ENCODE results near the gene USP33. TPM values are rescaled to one million over a fixed set of nuclear protein-coding genes. Genes with fewer than 3 reads are reported as not detected.
A peak's percentile ranks its signal among the peaks of the same experiment; 100 is the strongest.
"Not testable (repeated sequence)": the region's sequence is repeated elsewhere in the genome, so short reads cannot be mapped to it uniquely, and the experiment has no call there.

Gene USP33
- total RNA-seq, 2 donors from 2014 or later = 37.9 to 43.1 TPM

DNA sequence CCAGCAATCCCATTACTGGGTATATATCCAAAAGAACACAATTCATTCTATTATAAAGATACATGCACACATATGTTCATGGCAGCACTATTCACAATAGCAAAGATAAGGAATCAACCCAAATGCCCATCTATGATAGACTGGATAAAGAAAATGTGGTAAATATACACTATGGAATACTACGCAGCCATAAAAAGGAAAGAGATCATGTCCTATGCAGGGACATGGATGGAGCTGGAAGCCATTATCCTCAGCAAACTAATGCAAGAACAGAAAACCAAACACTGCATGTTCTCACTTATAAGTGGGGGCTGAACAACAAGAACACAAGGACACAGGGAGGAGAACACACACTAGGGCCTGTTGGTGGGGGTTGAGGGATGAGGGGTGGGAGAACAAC, 60.0 kb downstream of the USP33 start:
- H3K9me3 Mint-ChIP-seq = not testable (repeated sequence)

DNA sequence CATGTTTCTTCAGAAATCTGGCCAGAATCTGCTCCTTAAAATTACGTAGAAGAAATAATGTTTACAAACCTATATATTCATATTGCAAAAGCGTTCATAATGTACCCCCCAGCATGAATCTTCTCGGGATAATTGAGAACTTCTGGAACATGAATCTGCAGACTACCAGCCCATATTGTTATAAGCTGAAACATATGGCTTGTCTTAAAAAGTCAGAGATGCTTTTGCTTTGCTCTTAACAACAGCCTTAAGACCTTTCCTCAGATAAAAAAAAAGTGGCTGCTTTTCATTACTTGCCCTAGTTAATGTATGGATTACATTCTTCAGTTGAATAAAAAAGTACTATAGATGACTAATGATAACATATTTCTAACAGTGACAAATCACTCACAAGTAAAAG, 62.2 kb downstream of the USP33 start:
- peaks cover 3% of the 10 kb centered on the region for H3K9me3 Mint-ChIP-seq
- no peak overlapping the region for H3K27ac Mint-ChIP-seq
- no peak for ATAC-seq (replicated peaks)

More for the DNA sequence above, 60.0 kb downstream of the USP33 start:
- ATAC-seq (replicated peaks); H3K4me1 Mint-ChIP-seq; H3K27me3 Mint-ChIP-seq; H3K27ac Mint-ChIP-seq; H3K4me3 Mint-ChIP-seq: not testable (repeated sequence)
- peaks cover 42% of the 10 kb centered on the region for H3K36me3 Mint-ChIP-seq (ENCODE audit: low read depth)

DNA sequence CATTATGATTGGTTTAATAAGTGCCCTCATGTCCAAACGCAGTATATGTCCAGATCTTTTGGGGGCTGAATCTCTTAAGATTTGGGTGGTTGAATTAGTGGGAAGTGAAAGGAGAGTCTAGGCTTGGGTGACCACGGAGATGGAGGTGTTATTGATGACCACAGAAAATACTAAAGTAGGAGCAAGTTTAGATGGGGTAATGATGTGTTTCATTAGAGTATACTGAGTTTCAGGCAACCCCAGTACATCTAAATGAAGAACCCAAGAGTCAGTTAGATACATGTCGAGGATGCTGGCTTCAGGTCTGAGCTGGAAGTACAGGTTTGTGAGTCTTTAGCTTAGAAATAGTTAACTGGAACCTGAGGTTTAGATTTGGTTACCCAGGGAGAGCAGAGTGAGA, 70.7 kb downstream of the USP33 start:
- no peak overlapping the region for H3K4me3 Mint-ChIP-seq
- H3K27ac Mint-ChIP-seq = no peak overlapping the region
- H3K9me3 Mint-ChIP-seq = no peaks in the 10 kb centered on the region
- peaks cover 7% of the 10 kb centered on the region for H3K36me3 Mint-ChIP-seq (ENCODE audit: low read depth)
- H3K27me3 Mint-ChIP-seq = no peaks in the 10 kb centered on the region
- no peak for ATAC-seq (replicated peaks)
- H3K4me1 Mint-ChIP-seq = peaks cover 3% of the 10 kb centered on the region

More for the DNA sequence above, 62.2 kb downstream of the USP33 start:
- Mint-ChIP-seq H3K4me1 (no peaks in the 10 kb centered on the region), H3K4me3 (no peak overlapping the region), H3K27me3 (no peaks in the 10 kb centered on the region), H3K36me3 (ENCODE audit: low read depth) (peaks cover 50% of the 10 kb centered on the region)

DNA sequence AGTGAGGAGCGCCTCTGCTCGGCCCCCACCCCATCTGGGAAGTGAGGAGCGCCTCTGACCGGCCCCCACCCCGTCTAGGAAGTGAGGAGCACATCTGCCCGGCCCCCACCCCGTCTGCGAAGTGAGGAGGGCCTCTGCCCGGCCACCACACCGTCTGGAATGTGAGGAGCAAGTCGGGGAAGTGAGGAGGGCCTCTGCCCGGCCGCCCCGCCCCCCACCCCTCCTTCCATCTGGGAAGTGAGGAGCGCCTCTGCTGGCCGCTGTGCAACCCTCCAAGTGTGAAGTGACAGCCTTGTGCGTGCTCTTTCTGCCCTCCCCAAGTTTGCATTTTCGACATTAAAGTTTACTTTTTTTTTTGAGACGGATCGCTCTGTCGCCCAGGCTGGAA, 72.1 kb downstream of the USP33 start:
- Mint-ChIP-seq H3K27ac (no peak overlapping the region), H3K27me3 (no peaks in the 10 kb centered on the region)

DNA sequence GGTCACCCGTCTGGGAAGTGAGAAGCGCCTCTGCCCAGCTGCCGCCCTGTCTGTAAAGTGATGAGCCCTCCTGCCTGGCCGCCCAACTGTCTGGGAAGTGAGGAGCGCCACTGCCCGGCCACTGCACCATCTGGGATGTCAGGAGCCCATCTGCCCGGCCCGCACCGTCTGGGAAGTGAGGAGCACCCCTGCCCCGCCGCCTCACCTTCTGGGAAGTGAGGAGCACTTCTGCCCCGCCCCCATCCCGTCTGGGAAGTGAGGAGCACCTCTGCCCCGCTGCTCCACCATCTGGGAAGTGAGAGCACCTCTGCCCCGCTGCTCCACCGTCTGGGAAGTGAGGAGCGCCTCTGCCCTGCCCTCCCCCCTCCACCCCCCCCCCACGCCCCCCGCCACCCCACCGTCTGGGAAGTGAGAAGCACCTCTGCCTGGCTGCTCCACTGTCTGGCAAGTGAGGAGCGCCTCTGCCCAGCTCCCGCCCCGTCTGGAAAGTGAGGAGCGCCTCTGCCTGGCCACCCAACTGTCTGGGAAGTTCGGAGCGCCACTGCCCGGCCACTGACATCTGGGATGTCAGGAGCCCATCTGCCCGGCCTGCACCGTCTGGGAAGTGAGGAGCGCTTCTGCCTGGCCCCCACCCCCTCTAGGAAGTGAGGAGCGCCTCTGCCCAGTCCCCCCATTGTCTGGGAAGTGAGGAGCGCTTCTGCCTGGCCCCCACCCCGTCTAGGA, 72.7 kb downstream of the USP33 start:
- Mint-ChIP-seq H3K27me3 (no peaks in the 10 kb centered on the region), H3K4me1 (peaks cover 5% of the 10 kb centered on the region), H3K4me3 (no peak overlapping the region), H3K36me3 (ENCODE audit: low read depth) (peaks cover 20% of the 10 kb centered on the region), H3K27ac (no peak overlapping the region), H3K9me3 (no peaks in the 10 kb centered on the region)
- no peak for ATAC-seq (replicated peaks)

More for the DNA sequence above, 72.1 kb downstream of the USP33 start:
- Mint-ChIP-seq H3K9me3 (no peaks in the 10 kb centered on the region), H3K36me3 (ENCODE audit: low read depth) (peaks cover 14% of the 10 kb centered on the region), H3K4me1 (peaks cover 5% of the 10 kb centered on the region), H3K4me3 (peak overlapping the region; percentile 55)
- ATAC-seq (replicated peaks) = no peak

DNA sequence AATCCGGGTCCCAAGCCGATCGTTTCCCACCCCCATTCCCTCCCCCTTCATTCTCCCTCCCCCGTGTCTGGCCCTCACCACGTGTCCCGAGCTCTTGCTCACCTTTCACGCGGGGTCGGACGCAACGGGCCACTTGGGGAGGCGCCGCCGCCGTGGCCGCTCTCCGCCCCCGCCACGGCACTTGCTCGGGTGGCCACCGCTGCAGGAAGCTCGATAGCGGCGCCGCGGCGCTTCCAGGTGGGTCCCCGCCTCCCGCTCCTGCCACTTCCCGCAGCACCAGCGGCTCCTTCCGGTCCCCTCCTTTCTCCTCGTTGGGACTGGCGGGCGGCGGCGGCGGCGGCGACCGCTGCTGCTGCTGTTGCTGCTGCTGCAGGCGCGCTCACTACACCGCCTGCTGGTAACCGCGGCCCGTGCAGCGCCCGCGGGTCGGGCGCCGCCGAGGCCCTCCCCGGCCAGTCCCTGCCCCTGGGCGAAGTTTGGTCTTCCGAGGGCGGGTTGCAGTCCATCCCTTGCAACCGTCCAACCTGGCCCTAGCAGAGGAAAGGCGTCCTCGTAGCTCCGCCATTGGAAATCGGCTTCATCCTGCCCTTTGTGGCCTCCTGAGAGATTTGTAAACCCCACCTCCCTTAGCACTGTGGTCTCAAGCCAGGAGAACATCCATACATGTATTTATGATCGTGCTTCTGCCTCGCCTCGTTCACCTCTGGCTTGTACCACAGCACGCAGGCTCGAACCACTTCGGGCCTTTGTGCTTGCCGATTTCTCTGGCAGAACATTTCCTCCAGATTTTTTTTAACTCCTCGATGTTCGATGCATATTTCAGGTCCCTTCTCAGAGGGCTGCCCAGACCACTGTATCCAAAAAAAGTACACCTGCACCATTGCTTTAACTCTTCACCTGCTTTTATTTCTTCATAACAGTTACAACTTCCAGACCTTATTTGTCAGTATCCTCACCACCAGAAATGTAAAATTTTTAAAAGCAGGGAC, 76.2 kb downstream of the USP33 start:
- ATAC-seq (replicated peaks) = peak; percentile 79
- H3K36me3 Mint-ChIP-seq (ENCODE audit: low read depth) = peaks cover 33% of the 10 kb centered on the region
- H3K27me3 Mint-ChIP-seq = no peaks in the 10 kb centered on the region
- H3K27ac Mint-ChIP-seq = peak overlapping the region; percentile 100
- H3K4me3 Mint-ChIP-seq = peak overlapping the region; percentile 88
- H3K9me3 Mint-ChIP-seq = no peaks in the 10 kb centered on the region
- H3K4me1 Mint-ChIP-seq = peaks cover 21% of the 10 kb centered on the region

DNA sequence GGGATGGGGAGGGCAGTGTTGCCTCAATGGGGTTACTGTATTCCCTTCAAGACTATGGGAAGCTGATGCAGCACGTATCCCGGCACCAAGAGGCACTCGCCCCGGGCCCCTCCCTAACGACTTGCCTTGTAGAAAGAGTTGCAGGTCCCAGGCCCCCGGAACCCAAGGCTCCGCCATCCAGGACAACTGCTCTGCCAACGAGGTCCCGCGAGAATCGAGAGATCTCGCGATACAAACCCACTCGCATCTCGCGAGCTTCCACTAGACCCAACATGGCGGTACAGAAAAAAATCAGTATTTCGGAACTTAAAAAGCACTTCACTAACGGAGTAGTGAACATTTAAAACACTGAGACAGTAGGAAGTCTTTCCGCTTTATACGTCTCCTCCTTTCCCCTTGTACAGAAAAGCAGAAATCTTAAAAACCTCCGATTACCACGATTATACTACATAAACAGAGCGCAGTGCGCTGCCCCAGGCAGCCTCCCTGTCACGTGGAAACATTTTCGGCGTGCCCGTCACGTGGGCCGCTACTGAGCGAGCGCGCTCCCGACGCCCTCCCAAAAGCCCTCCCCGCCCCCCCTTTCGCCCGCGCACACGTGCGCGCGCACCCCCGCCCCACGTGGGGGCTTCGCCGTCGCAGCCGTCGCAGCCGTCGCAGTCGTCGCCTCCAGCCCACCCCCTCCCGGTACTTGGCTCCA, 77.0 kb downstream of the USP33 start, which contains the start of gene ZZZ3:
Gene ZZZ3 (minus strand): TSS at position 199 of the 700 bp plus-strand sequence. CDS start 49,304 bp downstream, outside the sequence.
- ATAC-seq (replicated peaks) = peak; percentile 76
- Mint-ChIP-seq H3K36me3 (ENCODE audit: low read depth) (peaks cover 33% of the 10 kb centered on the region), H3K27ac (peak within 1 kb of the TSS; percentile 100), H3K4me3 (peak within 1 kb of the TSS; percentile 88), H3K27me3 (no peaks in the 10 kb centered on the region), H3K4me1 (peaks cover 29% of the 10 kb centered on the region), H3K9me3 (no peaks in the 10 kb centered on the region)

DNA sequence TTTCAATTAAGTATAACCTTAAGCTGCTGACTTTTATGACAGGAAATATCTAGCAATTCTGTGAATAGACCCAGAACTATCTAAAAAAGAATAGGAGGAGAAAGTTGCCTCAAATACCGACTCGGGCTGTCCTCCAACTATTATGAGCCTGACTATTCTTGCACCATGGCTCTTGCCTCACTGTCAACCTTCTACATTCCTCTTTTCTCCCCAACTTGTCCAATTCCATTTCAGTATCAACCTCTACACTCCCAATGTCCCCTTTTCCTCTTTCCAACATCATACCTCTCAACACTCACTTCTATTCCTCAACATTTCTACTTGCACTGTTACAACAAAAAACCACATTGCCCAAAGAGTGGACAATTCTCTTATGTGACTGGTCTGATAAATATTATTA, 79.5 kb downstream of the USP33 start:
- no peaks in the 10 kb centered on the region for H3K27me3 Mint-ChIP-seq
- peaks cover 45% of the 10 kb centered on the region for H3K36me3 Mint-ChIP-seq (ENCODE audit: low read depth)
- no peak for ATAC-seq (replicated peaks)
- H3K4me1 Mint-ChIP-seq = peaks cover 29% of the 10 kb centered on the region
- no peak overlapping the region for H3K27ac Mint-ChIP-seq
- no peaks in the 10 kb centered on the region for H3K9me3 Mint-ChIP-seq
- H3K4me3 Mint-ChIP-seq = peak overlapping the region; percentile 39

DNA sequence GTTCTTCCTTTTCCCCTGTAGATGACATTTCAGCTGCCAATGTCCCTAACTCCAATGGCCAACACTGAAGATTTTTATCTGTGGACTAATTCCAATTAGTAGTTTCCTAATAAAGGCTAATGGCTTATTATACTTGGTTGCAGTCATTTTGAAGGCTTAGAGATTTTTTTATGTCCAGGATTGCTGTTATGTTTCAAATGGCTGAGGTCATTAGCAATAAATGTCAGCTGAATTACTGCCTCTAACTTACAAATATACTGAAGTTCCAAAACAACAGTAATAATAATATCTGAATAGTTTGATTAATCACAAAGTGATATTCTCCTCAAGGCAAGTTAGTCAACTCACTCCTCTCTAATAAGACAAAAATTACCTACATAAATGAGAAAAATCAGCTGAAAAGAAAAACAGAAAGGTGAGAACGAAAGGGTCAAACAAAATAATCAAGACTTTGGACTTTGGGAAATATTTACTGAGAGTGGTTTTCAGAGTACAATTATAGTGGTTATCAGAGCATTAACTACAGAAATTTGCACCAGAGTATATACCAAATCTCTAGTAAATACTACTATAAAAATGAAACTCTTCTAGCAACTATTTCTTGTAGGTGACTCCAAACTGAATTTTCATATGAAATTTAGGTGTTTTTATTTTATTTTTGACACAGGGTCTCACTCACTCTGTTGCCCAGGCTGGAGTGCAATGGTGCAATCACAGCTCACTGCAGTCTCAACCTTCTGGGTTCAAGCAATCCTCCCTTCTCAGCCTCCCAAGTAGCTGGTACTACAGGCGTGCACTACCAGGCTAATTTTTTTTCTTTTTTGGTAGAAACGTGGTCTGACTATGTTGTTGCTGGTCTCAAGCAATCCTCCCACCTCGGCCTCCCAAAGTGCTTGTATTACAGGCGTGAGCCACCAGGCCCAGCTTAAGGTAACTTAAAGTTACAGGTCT, 80.7 kb downstream of the USP33 start:
- Mint-ChIP-seq H3K9me3 (no peaks in the 10 kb centered on the region), H3K27me3 (no peaks in the 10 kb centered on the region), H3K36me3 (ENCODE audit: low read depth) (peaks cover 52% of the 10 kb centered on the region), H3K4me1 (peaks cover 29% of the 10 kb centered on the region), H3K4me3 (no peak overlapping the region), H3K27ac (no peak overlapping the region)
- no peak for ATAC-seq (replicated peaks)

DNA sequence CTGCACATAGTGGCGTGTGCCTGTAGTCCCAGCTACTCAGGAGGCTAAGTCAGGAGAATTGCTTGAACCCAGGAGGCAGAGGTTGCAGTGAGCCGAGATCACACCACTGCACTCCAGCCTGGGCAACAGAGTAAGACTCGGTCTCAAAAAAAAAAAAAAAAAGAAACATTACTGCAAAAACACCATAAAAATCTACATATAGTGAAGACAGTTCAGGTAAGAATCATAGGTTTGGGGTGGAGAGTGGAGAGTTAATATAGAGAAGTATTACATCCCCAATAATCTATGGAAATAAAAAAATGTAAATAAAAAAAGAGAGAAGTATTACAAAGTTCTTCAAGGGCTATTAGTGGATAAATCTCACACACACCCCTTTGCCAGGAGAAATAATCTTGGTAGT, 84.8 kb downstream of the USP33 start:
- peaks cover 27% of the 10 kb centered on the region for H3K36me3 Mint-ChIP-seq (ENCODE audit: low read depth)
- peaks cover 40% of the 10 kb centered on the region for H3K4me1 Mint-ChIP-seq
- not testable (repeated sequence) for H3K9me3 Mint-ChIP-seq; ATAC-seq (replicated peaks); H3K27ac Mint-ChIP-seq; H3K27me3 Mint-ChIP-seq; H3K4me3 Mint-ChIP-seq

DNA sequence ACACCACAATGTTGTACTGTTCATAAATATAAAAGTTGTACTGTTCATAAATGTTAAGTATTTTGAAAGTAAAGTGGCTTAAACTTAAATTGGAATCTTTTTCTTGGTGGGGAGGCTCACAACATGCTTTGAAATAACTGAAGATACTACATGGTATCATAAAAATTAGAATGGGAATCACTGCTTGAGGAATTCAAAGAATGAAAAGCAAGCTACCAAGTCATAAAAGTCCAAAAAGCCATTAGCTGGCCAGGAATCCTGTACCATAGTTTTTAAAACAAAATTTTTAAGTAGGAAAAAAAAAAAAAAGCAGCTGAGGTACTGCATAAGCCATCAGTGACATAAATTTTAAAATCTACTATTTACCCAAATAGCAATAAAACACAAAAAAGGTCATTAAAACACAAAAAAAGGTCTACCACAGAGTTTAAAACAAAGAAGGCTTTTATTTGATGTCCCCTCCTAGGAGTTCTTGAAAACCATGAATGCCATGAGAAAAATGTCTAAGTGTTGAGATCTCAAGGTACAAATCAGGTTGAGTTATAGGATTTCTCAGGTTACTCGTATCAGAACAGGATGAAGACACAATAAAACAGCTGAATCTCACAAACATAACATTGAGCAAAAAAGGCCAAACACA, 85.8 kb downstream of the USP33 start:
- no peak overlapping the region for H3K27ac Mint-ChIP-seq
- ATAC-seq (replicated peaks) = no peak
- H3K4me3 Mint-ChIP-seq = no peak overlapping the region
- peaks cover 27% of the 10 kb centered on the region for H3K36me3 Mint-ChIP-seq (ENCODE audit: low read depth)
- no peaks in the 10 kb centered on the region for H3K9me3 Mint-ChIP-seq
- peaks cover 45% of the 10 kb centered on the region for H3K4me1 Mint-ChIP-seq
- no peaks in the 10 kb centered on the region for H3K27me3 Mint-ChIP-seq

DNA sequence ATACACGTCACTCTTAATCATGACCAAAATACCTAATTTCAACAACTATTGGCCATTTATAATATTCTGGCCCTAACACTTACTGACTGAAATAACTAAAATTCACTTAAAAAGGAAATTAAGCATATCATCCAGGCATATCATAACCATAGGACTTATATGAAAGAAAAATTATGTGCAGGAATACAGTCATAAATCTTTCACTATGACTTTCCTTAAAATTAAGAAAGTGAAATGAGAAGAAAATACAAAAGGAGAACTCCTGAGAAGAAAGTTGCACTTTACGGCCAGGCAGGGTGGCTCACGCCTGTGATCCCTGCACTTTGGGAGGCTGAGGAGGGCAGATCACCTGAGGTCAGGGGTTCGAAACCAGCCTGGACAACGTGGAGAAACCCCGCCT, 86.6 kb downstream of the USP33 start:
- peaks cover 37% of the 10 kb centered on the region for H3K4me1 Mint-ChIP-seq
- peak overlapping the region; percentile 34 for H3K4me3 Mint-ChIP-seq
- no peaks in the 10 kb centered on the region for H3K9me3 Mint-ChIP-seq
- no peak for ATAC-seq (replicated peaks)
- H3K27ac Mint-ChIP-seq = peak overlapping the region; percentile 15
- H3K36me3 Mint-ChIP-seq (ENCODE audit: low read depth) = peaks cover 23% of the 10 kb centered on the region
- H3K27me3 Mint-ChIP-seq = no peaks in the 10 kb centered on the region

DNA sequence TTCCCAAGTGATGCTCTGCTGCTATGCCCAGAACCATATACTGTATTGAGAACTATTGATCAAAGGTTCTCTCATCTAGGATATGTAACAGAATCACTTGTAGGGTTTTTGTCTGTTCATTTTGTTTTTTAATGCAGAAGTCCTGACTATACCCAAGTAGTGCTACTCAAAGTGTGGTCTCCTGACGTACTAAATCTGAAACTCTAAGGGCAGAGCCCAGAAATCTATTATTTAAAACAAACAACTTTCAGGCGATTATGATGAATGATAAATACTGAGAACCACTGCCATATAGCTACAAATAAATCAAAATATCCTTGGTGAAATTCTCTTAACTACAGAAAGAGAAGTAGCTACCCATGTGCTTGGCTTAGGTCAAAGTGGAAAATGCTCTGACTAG, 87.3 kb downstream of the USP33 start:
- peaks cover 36% of the 10 kb centered on the region for H3K4me1 Mint-ChIP-seq
- peaks cover 23% of the 10 kb centered on the region for H3K36me3 Mint-ChIP-seq (ENCODE audit: low read depth)
- H3K27me3 Mint-ChIP-seq = no peaks in the 10 kb centered on the region
- peak overlapping the region; percentile 15 for H3K27ac Mint-ChIP-seq
- ATAC-seq (replicated peaks) = peak; percentile 62
- H3K4me3 Mint-ChIP-seq = peak overlapping the region; percentile 34
- H3K9me3 Mint-ChIP-seq = no peaks in the 10 kb centered on the region

Measured in activated T-helper 17 cell treated with anti-CD3 and anti-CD28 coated beads, Interleukin-2, amount 50 U/mL, for 72 hours (primary cell).